ENCODE measurements around the gene UBAC2.

UBAC2 gene

DNA sequence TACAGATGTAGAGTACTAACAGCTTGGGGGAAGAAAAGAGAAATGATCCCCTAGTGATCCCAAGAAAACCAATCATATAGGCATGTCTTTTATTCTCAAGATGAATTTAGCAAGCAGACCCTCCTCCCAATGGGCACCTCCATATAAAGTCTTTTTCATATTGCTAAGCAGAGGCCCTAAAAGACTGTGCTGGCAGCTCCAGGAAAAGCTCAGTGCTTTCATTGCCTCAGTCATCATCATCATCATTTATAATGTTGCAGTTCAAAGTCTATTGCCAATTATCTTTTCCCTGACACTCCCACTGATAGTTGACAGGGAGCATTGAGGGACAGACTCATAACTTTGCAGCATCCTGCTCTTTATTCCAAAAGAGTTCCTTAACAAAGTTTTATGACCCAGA, 93.5 kb downstream of the UBAC2 start:
- TF ChIP-seq, protein P1, sequence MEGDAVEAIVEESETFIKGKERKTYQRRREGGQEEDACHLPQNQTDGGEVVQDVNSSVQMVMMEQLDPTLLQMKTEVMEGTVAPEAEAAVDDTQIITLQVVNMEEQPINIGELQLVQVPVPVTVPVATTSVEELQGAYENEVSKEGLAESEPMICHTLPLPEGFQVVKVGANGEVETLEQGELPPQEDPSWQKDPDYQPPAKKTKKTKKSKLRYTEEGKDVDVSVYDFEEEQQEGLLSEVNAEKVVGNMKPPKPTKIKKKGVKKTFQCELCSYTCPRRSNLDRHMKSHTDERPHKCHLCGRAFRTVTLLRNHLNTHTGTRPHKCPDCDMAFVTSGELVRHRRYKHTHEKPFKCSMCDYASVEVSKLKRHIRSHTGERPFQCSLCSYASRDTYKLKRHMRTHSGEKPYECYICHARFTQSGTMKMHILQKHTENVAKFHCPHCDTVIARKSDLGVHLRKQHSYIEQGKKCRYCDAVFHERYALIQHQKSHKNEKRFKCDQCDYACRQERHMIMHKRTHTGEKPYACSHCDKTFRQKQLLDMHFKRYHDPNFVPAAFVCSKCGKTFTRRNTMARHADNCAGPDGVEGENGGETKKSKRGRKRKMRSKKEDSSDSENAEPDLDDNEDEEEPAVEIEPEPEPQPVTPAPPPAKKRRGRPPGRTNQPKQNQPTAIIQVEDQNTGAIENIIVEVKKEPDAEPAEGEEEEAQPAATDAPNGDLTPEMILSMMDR (conservative IDR thresholded peaks at IDR 0.05; ENCODE audit: low read length): no peak
- no peak for DNase-seq (ENCODE audit: low read depth)
- H3K4me3 ChIP-seq (ENCODE audit: low read length): no peak overlapping the region

DNA sequence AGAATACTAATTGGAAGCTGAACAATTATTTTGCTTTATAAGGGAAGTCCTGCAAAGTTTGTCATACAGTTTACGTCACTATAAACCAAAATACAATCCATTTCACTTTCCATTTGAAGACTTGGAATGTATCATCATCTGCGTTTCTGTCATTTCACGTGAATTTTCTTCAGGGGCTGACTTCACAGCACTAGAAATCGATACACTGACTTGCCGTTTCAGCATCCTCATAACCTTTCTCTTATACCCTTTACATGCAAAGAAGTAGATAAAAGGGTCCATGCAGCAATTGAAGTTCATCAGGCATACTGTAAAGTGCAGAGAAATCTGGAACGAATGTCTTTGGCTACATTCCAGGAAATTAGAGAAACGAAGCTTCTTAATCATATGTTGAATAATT, 94.3 kb downstream of the UBAC2 start:
- DNase-seq (ENCODE audit: low read depth): no peak
- TF ChIP-seq, protein P1 (conservative IDR thresholded peaks at IDR 0.05; ENCODE audit: low read length): no peak
- no peak overlapping the region for H3K4me3 ChIP-seq (ENCODE audit: low read length)

DNA sequence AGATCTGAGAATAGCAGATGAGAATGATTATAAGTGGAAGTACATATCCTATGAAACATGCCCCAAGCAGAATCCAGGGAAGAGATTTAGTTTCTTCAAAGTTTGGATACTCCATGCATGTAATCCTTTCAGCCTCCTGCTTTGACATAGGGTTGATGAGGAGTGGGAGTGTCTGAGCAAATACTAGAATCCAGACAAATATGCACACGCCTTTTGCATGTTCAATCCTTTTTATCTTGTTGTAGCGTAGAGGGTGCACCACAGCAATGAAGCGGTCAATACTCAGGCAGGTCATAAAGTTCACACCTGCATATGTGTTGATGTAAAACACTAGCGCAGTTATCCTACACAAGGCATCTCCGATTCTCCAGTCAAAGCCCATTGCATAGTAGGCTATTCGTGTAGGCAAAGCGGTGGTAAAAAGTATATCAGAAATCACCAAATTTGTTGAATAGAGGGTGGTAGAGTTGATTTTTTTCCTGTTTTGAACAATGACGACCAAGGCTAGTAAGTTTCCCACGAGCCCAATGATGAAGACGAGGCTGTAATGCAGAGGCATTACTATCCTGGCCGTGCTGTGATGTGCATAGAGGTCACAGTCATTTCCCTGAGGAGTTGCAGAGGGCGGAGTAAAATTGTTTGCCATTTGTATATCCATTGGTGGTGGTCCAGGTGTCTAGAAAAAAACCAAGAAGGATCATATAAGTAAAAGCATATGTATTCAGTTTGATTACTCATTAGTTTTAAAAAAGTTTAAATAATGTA, 95.0 kb downstream of the UBAC2 start:
- TF ChIP-seq, protein P1 (conservative IDR thresholded peaks at IDR 0.05; ENCODE audit: low read length): no peak
- no peak for DNase-seq (ENCODE audit: low read depth)
- H3K4me3 ChIP-seq (ENCODE audit: low read length): no peak overlapping the region

DNA sequence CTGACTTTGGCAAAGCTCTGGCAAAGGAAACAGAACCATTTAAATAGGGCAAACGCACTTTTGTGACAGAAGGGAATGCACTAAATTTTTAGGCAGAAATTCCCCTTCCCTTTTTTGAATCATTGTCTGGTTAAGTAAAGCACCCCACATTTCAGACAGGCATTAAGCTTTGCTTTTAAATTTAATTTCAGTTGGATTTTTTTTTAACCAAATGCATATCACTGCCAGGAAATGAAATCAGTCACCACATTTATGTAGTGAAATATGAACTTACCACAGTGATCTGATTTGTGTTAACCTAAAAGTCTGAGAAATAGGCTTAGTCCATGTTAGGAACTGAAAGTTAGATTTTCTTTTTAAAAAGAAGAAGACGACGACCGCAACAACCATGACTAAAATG, 95.7 kb downstream of the UBAC2 start:
- H3K4me3 ChIP-seq (ENCODE audit: low read length): no peak overlapping the region
- TF ChIP-seq, protein P1 (conservative IDR thresholded peaks at IDR 0.05; ENCODE audit: low read length): no peak
- no peak for DNase-seq (ENCODE audit: low read depth)

DNA sequence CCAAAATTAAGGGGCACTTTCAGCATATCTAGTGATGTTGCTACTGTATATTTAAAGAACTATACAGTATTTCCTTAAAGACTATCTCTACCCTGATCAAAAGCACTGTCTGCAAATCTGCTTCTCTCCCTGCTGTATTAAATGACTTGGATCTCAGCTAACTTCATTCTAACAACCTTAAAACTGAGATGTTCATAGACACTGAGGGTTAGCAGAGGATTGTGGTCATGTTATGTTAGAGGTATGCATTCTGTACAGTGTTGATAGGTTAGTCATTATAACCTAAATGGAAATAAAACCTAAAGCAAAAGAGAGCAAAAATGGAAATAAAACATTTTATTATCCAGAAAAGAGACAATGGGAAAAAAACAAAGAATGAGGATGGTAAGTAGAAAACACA, 96.7 kb downstream of the UBAC2 start:
- no peak overlapping the region for H3K4me3 ChIP-seq (ENCODE audit: low read length)
- DNase-seq (ENCODE audit: low read depth): no peak
- TF ChIP-seq, protein P1 (conservative IDR thresholded peaks at IDR 0.05; ENCODE audit: low read length): no peak

DNA sequence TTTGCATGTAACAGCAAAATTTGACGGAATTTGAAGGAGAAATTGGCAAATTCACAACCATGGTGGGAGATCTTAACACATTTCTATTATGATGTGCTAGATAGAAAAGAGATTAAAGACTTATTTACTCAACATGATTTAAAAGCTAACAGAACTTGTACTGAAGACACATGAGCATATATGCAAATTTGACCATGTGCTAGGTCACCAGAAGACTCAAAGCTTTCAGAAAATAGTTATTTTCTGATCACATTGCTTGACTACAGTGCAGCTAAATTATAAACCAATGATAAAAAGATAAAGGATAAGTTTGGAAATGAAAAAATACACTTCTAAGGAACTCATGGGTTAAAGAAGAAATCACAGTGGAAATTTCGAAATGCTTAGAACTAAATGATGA, 97.4 kb downstream of the UBAC2 start:
- TF ChIP-seq, protein P1 (conservative IDR thresholded peaks at IDR 0.05; ENCODE audit: low read length): no peak
- DNase-seq (ENCODE audit: low read depth): no peak
- no peak overlapping the region for H3K4me3 ChIP-seq (ENCODE audit: low read length)

DNA sequence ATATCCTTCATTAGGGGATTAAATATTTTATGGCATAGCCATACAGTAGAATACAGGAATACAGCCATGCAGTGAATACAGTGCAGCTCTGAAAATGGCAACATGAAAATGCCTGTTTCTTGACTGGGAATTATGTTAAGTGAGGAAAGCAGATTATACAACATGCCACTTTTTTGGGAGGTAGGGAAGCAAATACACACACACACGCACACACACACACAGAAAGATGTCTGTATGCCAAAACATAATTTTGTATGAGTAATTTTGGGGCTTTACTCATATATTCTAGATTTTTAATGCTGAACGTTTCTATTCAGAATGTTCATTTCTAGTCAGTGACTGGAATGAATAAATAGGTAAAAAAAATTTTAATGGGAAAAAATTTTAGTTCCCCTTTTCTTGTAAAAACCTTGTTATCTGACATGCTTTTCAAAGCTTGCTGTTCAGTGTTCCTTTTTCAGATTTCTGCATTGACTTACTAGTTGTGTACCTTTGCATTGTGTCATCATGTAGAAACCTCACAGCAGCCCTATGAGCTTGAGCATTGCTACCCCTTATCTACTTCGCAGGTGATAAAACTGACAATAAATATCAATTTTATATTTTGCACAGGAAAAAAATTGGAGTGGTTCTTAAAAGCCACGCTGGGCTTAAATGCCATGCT, 98.7 kb downstream of the UBAC2 start:
- DNase-seq (ENCODE audit: low read depth): no peak
- H3K4me3 ChIP-seq (ENCODE audit: low read length): no peak overlapping the region
- TF ChIP-seq, protein P1 (conservative IDR thresholded peaks at IDR 0.05; ENCODE audit: low read length): no peak

Data from AG10803 (cell line).